HS-27A (cell line): ENCODE measurements around the gene PDCD11.

Experiments used
- DNase-seq: peaks from one replicate; pipeline ENCODE4 v3.0.0-alpha.2; 2012; ENCODE audit warnings: low read depth, missing footprints

Gene PDCD11

GRCh38 chr10:103417601-103418000 lies 21.2 kb downstream of the PDCD11 start:
- DNase-seq = no peak

GRCh38 chr10:103419101-103419500 lies 22.7 kb downstream of the PDCD11 start:
- DNase-seq = no peak

DNA sequence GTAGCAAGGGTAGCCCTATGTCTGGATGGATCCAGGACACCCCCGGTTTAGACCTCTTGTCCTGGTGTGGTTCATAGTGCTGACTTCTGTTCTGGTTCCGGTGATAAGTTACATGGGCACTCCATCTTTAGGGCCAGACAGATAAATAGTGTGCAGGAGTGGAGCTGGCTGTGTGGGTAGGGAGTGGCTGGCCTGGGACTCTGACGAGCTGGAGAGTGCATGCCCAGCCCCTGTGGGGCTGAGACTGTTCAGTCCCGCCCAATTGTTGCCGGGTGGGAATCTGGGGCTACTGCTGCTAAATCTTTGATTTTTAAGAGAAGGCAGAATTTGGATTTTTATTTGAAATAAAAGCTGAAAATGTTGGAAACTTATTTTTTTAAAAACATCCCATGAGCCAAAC lies 27.3 kb downstream of the PDCD11 start:
- no peak for DNase-seq

DNA sequence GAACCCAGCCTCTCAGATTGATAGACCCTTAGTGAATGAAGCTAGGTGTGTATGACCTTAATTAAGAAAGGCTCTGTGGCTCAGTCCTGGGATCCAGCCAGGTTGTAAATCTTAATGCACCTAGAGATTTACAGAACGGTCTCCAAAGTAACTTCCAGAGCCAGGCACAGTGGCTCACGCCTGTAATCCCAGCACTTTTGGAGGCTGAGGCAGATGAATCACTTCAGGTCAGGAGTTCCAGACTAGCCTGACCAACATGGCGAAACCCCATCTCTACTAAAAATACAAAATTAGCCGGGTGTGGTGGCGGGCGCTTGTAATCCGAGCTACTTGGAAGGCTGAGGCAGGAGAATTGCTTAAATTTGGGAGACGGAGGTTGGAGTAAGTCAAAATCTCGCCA lies 31.4 kb downstream of the PDCD11 start:
- DNase-seq = no peak

DNA sequence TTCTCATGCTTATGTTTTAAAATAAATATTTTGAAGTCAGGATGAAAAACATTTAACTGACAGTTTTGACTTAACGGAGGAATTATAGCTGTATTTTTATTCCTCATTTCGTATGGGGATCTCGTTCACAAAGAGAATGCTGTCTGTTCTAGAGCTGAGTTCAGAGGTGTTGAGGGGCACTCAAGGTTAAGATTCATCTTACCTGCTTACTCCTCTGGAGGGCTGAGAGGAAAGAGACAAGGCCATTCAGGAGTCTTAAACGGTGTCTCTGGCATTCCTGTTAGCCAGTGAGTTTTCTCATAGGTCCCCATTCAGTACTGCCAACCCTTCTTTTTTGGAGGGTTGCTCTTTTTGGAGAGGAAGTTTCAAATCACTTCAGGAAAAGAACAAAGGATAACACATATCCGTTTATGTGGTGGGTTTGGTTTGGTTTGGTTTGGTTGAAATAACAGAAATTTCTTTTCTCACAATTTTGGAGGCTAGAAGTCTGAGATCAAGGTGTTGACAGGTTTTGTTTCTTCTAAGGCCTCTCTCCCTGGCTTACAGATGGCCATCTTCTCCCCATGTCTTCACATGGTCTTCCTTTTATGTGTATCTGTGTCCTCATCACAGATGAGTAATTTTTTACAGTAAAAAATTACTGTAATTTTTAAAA lies 32.7 kb downstream of the PDCD11 start:
- no peak for DNase-seq

GRCh38 chr10:103429647-103430046 lies 33.2 kb downstream of the PDCD11 start:
- no peak for DNase-seq

DNA sequence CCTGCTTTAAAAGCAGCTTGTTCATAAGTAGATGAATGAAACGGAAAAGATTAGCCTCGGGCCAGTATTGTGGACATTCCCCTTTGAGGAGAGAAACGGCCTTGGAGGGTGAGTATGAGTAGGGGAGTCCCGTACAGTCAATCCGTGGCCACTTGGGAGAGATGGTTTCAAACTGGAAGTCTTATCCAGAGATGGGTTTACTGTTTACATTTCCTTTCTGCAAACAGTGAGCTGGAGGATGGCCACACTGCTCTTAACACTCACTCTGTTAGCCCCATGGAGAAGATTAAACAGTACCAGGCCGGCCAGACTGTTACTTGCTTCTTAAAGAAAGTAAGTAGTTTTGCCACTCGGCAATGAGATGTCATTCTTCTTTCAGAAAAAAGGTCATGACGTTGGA lies 35.5 kb downstream of the PDCD11 start:
- DNase-seq = no peak

- no peak for DNase-seq
Measured at GRCh38 chr10:103433858-103434257, 37.4 kb downstream of the PDCD11 start.

- DNase-seq = no peak
Measured at GRCh38 chr10:103439776-103440175, 43.4 kb downstream of the PDCD11 start.

- no peak for DNase-seq
Measured at GRCh38 chr10:103440416-103440815, 44.0 kb downstream of the PDCD11 start.

DNA sequence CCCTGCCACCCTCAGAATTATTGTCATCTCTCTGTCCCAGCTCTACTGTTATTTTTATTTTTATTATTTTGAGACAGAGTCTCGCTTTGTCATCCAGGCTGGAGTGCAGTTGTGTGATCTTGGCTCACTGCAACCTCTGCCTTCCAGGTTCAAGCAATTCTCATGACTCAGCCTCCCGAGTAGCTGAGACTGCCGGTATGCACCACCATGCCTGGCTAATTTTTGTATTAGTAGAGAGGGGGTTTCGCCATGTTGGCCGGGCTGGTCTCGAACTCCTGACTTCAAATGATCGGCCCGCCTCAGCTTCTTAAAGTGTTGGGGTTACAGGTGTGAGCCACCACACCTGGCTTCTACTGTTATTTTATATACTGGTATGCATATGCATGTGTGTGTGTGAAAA lies 44.8 kb downstream of the PDCD11 start:
- no peak for DNase-seq

GRCh38 chr10:103441611-103442010 lies 45.2 kb downstream of the PDCD11 start:
- DNase-seq = no peak

GRCh38 chr10:103442031-103442461 lies 45.6 kb downstream of the PDCD11 start:
- no peak for DNase-seq

GRCh38 chr10:103443475-103444185 lies 47.2 kb downstream of the PDCD11 start:
- DNase-seq = no peak

DNA sequence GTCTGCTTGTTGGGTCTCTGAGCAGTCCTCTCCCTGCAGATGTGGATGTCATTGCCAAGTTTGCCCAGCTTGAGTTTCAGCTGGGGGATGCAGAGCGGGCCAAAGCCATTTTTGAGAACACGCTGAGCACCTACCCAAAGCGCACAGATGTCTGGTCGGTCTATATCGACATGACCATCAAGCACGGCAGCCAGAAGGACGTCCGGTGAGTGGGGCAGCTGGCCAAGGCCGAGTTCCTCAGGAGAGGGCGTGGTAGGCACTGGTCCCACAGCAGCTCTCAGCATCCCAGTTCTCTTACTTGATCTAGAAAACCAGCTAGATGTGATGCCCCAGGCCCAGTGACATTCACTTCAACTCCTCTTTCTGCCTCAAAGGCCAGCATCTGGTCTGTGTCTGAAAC lies 48.1 kb downstream of the PDCD11 start:
- no peak for DNase-seq

DNA sequence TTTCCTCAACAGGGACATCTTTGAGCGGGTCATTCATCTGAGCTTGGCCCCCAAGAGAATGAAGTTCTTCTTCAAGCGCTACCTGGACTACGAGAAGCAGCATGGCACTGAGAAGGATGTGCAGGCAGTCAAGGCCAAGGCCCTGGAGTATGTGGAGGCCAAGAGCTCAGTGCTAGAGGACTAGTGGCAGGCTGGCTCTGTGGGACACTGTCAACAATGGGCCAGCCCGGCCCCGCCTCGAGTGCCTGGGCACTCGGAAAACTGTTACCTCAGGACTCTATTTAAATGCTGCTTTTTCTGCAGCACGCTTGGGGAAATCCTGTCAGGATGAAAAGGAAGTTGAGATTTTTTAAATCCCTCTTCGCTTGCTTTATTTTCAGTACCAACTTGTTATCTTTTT lies 48.9 kb downstream of the PDCD11 start:
- no peak for DNase-seq

DNA sequence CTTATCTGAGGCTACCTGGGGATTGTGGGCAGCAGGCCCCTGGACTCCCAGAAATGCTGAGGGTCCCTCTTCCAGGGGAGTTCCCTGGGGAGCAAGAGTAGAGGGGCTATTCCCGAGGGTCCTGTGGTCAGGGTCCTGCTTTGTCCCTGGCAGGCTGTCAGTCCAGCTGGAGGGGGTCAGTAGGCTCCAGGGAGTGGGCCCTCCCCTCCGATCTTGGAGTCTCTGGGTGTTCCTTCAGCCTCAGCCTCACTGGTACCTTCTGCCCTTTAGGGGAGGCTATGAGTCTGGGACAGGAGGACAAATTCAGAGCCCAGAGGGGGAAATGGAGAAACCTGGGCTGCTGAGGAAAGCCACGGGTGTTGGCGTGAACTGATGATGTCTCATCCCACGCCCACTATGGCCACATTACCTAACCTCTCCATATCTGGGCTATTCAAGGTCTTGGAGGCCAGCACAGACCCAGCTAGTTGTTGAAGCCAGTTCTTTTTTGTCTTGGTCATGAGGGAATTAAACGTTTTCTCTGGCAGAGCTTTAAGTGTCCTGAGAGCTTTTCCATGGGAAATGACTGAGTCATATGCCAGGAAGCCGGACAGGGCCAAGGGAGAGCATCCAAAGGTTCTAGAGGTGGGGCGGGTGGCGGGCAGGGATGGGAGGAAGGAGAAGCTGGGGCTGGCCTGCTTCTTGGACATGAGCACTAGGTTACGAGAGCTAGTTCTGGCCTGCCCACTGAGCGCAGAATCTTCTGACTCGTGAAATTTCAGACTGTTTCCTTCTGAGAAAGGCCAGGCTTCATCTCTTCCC lies 49.5 kb downstream of the PDCD11 start:
- DNase-seq = no peak

DNA sequence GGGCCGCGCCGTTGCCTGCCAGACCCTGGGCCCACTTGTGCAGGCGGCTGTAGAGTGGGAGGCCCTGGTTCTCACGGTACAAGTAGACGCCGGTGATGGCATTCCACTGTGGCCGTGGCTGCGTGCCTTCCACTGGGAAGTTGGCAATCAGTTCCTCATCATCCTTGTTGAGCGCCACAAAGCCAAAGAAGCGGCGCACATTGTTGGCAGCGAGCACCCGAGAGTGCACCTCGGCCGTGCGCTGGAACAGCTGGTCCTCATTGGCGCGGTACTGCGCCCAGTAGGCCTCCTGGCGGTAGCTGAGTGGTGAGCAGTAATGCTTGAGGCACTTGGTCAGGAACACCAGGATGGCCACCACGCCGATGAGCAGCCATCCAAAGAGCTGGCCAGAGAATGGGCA lies 50.8 kb downstream of the PDCD11 start:
- no peak for DNase-seq

DNA sequence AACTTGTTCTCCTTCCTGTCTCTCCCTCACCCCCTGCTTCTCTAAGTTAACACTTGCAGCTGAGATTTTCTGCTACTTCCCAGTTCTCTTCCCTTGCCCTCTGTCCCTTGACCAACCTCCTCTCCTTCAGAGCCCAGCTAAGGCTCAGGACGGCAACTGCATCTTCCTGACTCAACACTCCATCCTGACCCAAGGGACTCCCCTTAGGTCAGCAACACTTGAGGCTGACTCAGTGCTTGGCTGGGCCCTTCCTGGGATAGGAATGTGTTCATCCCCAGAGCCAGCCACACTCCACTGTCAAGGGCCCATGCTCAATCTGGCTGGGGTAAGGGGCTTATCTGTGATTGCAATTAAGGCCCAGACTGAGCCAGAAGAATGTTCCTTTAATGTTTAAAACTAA lies 52.3 kb downstream of the PDCD11 start:
- DNase-seq = no peak

GRCh38 chr10:103449208-103450144 lies 53.0 kb downstream of the PDCD11 start:
- DNase-seq = no peak

GRCh38 chr10:103450201-103450695 lies 53.8 kb downstream of the PDCD11 start:
- DNase-seq = no peak
